ENCODE data around the gene PIK3R3.
A peak's percentile ranks its signal among the peaks of the same experiment; 100 is the strongest.

PIK3R3 gene

DNA sequence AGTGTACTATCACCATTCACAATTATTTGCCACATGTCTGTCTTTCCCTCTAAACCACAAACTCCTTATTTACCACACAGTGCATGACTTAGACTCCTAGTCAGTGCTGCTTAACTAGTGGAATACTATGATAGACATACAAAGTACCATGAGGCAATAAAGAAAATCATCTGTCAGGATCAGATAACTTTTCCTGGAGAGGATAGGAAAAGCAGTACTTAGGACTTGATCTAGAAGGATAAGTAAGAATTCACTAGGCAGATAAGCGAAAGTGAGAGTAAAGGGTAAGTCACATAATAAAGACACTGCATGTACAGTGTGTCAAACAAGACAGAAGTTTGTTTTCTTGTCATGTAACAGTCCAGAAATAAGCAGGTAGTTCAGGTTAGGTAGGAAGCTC, 21.3 kb upstream of the PIK3R3 start:
- DNase-seq: no peak

DNA sequence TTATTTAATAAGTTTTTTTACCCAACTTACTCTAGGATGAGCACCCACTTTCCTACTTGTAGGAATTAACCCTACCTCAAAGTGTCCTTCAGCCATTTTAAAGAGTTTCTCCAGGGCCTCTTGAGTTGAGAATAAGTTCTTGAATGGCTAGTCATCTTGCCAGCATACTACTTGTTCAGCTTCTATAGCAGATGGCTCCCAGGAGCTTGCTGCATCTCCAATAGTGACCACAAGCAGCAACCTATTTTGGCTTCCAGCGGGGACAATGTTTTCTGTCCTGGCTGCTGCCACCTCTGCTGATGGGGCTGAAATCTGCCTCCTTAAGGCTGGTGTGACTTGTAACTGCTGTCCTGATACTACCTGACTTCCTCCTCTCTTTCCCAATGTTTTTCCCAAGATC, 20.8 kb upstream of the PIK3R3 start:
- DNase-seq: no peak

DNA sequence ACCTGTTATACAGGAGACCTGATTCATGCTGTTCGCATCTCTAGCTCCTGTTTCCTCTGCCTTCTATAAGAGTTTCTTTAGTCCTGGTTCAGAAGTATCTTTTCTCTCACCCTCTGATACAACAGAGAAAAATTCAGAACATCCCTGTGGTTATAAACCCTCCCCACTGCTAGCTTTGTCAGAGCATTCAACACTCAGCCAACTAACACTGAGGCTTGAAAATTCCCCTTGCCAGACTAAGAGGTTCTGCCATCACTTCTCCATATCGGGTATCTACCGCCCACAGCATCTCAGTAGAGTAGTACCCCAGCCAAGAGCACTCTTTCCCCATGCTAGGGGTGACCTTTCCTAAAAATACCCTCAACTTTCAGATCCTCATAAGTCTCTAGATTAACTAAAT, 19.6 kb upstream of the PIK3R3 start:
- no peak for DNase-seq

DNA sequence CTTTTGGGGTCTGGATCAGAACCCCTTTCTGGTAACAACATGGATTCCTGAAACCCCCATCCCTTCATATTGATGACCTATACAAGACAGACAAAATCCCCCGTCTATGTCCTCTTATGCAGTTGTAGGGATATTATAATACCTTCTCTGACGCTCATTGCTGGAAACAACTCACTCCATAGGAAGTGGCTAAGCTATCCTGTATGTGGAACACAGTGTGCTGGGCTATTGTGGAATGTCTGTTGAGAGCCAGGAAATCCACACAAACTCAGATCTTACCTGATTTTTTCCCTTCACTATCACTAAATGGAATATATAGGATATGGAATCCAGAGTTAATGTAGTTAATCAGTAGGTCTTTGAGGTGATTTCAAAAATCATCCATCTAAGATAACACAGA, 17.7 kb upstream of the PIK3R3 start:
- DNase-seq: no peak

DNA sequence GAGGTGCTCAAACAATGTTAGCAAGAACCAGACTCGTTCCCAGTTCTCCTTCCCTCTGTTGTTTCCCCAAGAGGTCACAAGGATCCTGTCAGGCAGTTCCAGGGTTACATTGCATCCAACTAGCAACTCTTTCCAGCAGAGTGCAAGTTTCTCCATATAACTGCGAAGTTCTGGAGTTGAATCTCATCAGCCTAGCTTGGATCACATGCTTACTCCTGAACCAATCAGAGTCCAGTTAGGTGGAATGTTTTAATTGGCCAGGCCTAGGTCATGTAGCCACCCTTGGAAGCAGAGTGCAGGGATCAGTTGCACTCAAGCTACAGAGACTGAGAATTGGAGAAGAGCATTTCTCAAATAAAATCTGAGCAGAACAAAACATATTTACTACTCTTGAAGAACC, 15.9 kb upstream of the PIK3R3 start:
- no peak for DNase-seq

DNA sequence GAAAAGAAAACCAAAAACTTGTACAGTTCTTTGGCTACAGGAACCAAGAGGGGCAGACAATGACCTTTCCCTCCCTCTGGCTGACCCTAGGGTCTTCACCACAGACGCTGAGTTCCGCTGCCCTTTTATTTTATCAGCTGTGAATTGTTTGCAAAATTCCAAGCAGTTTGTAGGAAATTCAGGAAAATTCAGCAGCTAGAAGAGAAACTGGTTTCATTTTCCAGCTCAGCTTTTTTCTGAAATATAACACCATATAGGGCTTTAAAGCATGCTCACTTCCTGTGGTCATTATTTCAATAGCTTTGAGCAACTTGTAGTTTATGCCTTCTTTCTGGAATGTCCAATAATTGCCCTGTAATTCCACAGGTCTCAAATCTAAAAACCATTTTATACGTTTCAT, 5.5 kb upstream of the PIK3R3 start:
- no peak for DNase-seq

DNA sequence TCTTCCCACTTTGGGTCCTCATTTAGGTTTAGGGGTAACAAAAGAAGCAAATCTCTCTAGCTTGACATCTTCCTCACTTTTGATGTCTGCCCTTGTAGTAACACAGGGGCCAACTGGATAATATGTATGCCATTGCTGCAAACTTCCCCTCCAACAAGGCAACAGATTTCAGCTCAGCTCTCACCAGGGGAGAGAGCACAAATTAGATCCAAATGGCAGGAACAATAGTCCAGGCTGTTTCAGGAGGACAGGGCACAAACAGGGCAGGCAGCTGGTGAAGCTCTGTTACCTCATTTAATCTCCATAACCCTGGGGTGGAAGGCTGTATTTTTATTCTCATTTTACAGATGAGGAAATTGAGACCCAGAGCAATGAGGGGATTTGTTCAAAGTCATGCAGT, 4.3 kb upstream of the PIK3R3 start:
- no peak for DNase-seq

DNA sequence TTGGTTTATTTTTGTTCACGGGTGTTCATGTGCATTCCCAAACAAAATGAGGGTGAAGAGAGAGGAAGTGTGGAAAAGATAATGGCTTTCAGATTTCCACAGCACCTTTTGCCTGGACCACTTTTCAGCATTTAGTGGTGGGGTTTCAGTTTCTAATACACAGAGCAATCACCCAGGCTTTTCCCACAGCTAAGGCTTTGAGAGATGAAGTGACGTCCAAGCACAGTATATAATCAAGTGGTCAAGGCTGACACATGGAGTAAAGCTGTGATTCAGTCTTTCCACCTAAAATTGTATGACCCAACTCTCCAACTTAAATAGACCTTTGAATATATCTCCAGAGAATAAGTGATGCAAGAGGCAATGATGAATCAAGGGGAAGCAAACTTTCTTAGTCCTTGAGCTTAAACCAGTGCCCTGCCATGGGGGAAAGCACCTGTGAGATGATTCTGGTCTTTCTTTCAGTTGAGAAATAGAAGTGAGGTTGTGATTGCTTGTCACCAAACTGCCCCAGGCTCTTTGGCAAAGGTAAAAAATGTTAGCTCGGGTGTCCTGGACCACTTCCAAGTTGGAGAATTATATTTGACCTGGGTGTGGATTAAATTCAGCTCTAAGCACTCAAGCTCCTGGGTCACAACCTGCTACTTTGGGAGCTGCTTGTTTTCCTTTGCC, 2.4 kb upstream of the PIK3R3 start:
- DNase-seq: peak in 1 of 2 experiments; percentile 14

DNA sequence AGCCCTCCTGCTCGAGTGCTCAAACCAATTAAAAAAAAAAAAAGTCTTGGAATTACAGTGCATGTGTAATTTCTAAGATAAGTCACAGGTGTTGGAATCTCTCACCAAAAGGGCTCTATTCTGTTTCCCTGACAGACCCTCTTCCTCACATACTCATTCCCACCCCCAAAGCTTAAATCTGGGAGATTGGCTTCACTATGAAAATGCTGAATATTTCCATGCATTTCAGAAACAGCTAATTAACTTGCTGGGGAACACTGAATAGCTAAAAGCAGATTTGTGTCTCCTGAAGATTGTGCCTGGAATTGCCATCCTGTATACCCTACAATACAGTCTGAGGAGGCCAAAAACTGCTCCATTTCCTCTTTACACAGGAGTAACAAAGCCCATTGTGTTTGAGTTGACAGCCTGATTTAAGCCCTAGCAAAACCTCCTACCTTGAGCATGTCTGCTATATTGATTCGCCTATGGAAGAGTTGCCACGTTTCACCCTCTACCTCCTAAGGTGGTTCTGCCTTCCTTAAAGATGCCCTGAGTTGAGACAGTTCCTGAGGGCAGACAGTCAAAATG, 1.4 kb upstream of the PIK3R3 start:
- DNase-seq: peak in 1 of 2 experiments; percentile 19

DNA sequence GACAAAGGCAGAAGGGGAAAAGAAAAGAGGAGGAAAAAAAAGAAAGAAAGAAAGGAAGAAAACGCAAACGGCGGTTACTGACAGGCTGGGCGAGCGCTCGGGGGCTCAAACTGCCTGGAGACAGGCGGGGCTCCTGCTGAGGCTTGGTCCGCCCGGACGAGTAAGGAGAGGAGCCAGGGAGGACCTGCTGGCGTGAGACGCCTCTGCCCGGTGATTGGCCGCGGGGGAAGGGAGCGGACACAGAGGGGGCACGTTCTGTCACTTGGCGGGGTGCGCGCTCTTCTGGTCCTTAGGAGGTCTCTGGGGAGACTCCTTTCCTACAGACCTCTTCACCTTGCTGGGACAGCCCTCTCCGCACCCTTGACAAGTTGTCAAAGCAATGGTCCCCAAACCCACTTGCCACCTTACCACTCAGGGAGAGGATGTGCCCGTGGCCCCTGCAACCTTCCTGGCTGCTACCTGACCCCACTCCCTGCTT, 791 bp upstream of the PIK3R3 start:
- DNase-seq: peak in 1 of 2 experiments; percentile 87

DNA sequence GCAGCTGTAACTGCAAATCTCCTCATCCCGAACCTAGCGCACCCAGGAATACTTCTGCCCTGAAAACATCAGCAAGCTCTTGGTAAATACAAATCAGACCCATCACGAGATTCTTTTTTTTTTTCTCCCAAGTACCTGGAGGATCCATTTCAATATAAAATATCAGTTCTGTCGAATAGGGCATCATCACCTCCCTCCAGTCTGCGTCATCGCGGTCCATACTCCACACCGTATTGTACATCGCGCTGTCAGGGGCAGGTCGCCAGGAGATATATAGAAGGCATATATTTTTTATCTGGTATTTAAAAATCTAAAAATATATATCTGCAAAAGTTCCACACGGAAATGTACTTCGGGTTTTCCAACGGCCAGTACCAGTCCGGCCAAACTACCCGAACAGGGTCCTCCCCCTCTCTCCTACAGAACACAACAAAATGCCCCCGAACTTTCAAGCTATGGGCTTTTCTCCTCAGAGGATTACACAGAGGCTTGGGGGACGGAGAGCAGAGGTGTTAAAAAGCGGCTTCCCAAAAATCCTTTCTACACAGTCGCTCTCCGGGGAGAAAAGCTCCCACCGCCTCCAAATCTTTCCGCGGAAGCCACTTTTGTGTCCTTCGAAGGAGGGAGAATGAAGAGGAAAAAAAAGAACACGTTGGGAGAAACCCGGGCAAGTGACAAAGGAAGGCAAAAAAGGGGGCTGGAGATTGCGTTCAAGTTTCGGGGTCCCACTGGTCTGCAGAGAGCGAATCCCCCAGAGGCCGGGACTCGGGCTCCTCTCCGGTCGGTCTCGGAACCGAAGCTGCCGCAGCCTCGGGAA, 509 bp downstream of the PIK3R3 start:
- DNase-seq: peak; percentile 60 to 62

DNA sequence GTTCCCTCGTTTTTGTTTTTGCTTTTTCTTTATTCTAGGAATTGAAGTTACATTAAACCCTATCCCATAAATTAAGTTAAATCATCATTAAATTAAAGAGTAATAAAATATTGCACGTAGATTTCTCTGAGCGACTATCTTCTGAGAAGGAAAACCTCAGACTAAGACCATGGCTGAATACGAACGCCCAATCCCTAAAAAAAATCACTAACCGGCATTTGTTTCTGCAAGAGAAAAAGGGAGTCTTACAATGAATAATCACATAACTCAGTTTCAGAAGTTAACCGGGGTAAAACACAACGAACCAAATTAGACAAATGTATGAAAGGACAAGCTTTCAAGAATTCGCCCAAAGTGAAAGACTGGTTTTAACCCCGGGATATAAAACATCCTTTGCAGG, 1.3 kb downstream of the PIK3R3 start:
- no peak for DNase-seq

DNA sequence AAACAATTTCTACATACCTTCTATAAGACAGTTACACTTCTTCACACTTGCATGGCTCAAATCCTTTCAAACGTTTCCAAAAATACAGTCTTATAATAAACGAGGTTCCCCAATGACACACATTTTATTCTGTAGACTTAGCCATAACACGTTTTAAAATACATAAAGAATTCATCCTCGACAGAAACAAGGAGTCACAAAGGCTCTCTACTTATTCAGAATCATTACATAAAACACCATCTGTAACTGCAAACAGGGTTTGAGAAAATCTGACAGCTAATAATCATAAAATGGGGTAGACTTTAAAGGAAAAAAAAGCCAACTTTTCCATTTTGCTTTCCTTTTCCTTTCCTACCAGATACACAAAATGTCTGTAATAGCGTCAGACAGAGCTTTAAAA, 1.8 kb downstream of the PIK3R3 start:
- DNase-seq: no peak

DNA sequence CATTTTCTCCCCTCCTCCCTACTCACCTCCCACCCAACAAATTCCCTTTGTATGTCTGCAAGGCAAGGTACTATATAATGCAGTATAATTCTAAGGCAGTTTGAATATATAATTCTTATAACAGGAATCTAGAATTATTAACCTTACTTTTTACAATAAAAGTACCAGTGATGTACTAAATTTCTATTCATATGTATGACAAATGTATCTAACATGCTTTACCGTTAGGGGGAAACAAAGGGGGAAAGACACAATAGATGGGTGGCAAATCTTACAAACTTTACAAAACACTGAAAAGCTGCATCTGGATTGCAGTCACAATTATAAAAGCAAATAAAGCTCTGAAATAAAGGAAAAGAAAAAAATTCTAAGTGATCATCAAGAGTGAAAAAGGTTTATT, 2.3 kb downstream of the PIK3R3 start:
- DNase-seq: no peak

DNA sequence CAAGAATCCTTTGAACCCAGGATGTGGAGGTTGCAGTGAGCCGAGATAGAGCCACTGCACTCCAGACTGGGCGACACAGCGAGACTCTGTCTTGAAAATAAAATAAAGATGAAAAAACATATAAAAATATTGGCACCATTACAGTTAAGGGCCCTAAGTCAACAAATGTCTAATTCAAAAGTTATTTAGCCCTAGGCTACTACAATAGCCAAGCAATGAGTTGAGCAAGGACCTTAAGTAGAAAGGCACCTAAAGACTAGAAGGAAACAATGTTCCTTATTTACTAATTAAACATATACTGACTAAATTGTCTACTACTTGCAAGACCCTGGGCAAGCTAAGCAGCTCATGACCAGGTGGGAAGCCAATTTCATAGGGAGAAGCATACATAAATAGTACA, 4.1 kb downstream of the PIK3R3 start:
- DNase-seq: no peak

DNA sequence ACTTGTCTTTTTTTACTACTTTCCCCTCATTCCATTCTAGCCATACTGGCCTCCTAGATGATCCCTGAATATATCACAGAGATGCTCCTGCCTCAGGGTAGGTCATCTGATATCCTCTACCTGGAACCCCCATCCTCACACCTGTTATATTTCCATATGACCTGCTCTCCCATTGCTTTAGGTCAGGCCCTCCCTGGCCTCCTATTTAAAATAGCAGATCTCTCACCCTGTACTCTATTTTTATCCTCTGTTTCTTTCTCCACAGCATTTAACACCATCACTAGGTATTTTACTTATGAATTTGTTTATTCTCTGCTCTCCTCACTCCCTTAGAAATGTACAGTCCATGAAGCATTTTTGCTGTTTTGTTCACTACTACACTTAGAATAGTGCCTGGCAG, 13.6 kb downstream of the PIK3R3 start:
- DNase-seq: no peak

DNA sequence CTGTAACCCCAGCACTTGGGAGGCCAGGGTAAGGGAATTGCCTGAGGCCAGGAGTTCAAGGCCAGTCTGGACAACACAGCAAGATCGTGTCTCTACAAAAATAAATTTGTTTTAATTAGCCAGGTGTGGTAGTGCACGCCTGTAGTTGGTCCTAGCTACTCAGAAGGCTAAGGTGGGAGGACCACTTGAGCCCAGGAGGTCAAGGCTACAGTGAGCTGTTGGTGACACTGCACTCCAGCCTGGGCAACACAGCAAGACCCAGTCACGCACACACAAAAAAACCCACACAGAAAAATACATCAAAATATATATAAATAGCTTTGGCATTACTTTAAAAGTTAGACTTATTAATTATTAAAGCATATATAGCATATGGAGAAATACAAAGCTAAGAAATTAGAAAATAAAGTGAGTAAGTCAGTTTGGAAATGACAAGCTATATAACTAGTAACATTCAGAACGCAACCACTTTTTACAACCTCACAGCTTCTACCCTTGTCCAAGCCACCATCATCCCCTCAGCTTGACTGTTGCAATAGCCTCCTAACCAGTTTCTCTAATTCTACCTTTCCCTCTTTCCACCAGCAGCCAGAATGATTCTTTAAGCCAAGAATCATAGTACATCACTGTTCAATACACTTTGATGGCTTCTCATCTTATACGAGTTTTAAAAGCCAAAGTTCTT, 14.5 kb downstream of the PIK3R3 start:
- no peak for DNase-seq

DNA sequence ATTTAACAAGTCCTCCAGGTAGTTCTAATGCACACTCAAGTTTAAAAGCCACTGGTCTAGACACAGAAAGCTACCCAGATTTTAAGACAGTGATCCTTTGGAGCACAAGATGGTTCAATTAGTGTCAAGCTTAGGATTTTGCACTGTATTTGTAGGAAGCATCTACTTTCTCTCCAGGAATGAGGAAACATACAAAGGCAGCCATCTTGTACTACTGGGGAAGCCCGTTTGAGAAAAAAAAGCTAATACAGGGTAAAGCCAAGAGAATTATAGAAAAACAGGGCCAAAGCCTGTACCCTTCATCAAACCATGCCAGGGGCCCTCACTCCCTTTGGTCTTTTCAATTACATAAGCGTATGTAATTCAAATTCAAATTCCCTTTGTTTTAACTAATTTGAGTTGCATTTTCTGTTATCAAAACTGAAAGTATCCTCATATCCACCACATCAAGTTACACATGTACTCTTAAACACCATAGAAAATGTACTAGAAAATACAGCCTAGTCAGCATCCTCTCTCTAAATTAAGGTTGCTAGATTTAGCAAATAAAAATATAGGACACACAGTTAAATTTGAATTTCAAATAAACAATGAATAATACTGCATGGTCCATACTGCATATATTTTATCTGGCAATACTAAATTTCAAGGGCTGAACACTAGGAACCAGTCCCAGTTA, 17.4 kb downstream of the PIK3R3 start:
- no peak for DNase-seq

DNA sequence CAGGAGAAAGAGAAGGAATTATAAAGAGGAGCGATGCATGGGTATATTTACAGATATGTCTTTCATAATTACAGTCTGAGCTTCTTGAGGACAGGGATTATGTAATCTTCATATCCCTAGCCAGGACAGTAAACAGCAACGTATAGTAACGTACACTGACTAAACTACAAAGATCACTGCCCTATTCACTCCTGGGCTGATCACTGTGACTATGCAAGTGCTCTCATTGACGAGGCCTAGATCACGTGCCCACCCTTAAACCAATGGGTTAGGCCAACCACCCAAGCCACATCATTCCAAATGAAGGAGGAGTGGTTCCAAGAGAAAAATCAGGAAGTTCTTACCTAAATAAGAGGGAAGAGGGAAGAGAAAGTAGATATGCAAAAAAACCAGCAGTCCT, 18.5 kb downstream of the PIK3R3 start:
- no peak for DNase-seq

DNA sequence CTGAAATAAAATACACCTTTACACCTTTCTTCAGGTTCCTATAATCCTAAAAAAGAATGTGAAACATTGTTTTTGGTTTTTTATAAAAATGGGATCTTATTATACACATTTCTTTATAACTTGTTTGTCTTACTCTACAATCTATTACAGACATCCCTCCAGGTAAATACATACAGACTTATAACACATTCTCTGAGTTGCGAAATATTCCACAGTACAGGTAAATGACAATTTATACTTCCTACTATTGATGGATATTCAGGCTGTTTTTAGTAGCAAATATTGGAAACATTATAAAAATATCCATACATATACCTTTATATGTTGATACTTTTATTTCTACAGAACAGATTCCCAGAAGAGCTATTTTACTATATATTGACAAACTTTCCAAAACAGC, 20.3 kb downstream of the PIK3R3 start:
- DNase-seq: no peak

DNA sequence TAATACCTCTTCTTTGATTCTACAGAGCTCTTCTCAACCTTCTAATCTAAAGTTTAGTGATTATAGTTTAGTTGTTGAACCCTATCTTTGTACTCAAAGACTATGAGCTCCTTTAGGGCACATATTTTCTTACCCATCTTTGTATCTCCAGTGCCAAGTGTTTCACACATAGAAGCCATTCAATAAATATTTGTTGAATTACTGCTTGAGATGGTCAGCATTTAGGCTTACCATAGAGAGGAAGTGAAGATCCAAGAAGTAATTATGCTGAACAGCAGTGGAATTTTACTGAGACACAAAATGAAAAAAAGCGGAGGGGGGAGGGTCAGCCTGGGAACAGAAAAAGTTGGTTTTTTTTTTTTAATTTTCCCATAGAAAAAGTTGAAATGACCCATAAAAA, 21.9 kb downstream of the PIK3R3 start:
- DNase-seq: no peak

DNA sequence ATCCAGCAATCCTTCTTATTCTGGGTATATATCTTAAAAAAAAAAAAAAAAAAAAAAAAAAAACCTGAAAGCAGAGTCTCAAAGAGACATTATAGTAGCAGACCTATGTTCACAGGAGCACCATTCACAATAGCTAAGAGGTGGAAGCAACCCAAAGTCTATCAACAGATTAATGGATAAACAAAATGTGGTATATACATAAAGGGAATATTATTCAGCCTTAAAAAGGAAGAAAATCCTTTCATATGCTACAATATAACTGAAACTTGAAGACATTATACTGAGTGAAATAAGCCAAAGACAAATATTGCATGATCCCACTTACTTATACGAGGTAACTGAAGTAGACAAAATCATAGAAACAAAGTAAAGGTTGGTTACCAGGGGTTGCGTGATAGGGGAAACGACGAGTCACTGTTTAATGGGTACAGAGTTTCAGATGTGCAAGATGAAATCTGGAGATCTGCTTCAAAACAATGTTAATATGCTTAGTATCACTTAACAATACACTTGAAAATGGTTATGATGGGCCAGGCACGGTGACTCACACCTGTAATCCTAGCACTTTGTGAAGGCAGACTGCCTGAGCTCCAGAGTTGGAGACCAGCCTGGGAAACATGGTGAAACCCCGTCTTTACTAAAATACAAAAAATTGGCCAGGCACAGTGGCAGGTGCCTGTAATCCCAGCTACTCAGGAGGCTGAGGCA, 29.5 kb downstream of the PIK3R3 start:
- DNase-seq: no peak

Measured in SHP77 (cell line).